WTC11 (cell line): ENCODE measurements around the gene MEGF11. TPM values are rescaled to one million over a fixed set of nuclear protein-coding genes. Genes with fewer than 3 reads are reported as not detected.
"Not testable (repeated sequence)": the region's sequence is repeated elsewhere in the genome, so short reads cannot be mapped to it uniquely, and the experiment has no call there.

Experiments used
- ATAC-seq: fragments of 200-7000 bp; cut with Tn5 transposase; 2 replicates; pipeline ENCODE4 v1.10.0; 2021; ENCODE audit warnings: mild to moderate bottlenecking, moderate library complexity
- CTCF ChIA-PET: fragments of 300-600 bp; sonication (Branson Sonifier 250); formaldehyde crosslinking; loops from one replicate; lab custom pipeline; 2021; ENCODE audit warnings: antibody characterized with exemption; lab: Charles Lee
- POLR2A ChIA-PET: fragments of 350-600 bp; sonication (Branson Sonifier 250); formaldehyde crosslinking; loops from one replicate; lab custom pipeline; 2021; ENCODE audit warnings: antibody characterized with exemption; lab: Charles Lee
- DNase-seq: peaks from one replicate; pipeline ENCODE4 v3.0.0; 2021; ENCODE audit warnings: low spot score
- H3K27ac Mint-ChIP-seq: 2 replicates; pipeline ENCODE4 v1.8.0; 2021; ENCODE audit warnings: mixed read lengths
- H3K27me3 Mint-ChIP-seq: 2 replicates; pipeline ENCODE4 v1.8.0; 2021; ENCODE audit warnings: low read depth, mild to moderate bottlenecking, moderate library complexity, mixed read lengths
- H3K36me3 Mint-ChIP-seq: 2 replicates; pipeline ENCODE4 v1.8.0; 2021; ENCODE audit warnings: mixed read lengths
- H3K4me1 Mint-ChIP-seq: 2 replicates; pipeline ENCODE4 v1.8.0; 2022; ENCODE audit warnings: mixed read lengths
- H3K4me3 Mint-ChIP-seq: 2 replicates; pipeline ENCODE4 v1.8.0; 2021; ENCODE audit warnings: mild to moderate bottlenecking, moderate library complexity, mixed read lengths
- H3K9me3 Mint-ChIP-seq: 2 replicates; pipeline ENCODE4 v1.8.0; 2021; ENCODE audit warnings: mixed read lengths
- ATF3 ChIP-seq: sonication (generic); formaldehyde crosslinking; conservative IDR thresholded peaks from 2 replicates; pipeline ENCODE4 v1.8.1; 2022; ENCODE audit warnings: mild to moderate bottlenecking, missing genetic modification reagents
- ATF6 ChIP-seq: sonication (generic); formaldehyde crosslinking; IDR thresholded peaks from 2 replicates; pipeline ENCODE4 v1.8.1; 2023; ENCODE audit warnings: mild to moderate bottlenecking, missing genetic modification reagents
- E2F4 ChIP-seq: sonication (generic); formaldehyde crosslinking; IDR thresholded peaks from 2 replicates; pipeline ENCODE4 v1.8.1; 2022; ENCODE audit warnings: low read depth, mild to moderate bottlenecking, moderate library complexity, missing genetic modification reagents, borderline replicate concordance
- ESRRA ChIP-seq: sonication (generic); formaldehyde crosslinking; IDR thresholded peaks from 2 replicates; pipeline ENCODE4 v1.8.1; 2022; ENCODE audit warnings: mild to moderate bottlenecking, missing genetic modification reagents, borderline replicate concordance
- FOXK1 ChIP-seq: sonication (generic); formaldehyde crosslinking; IDR thresholded peaks from 2 replicates; pipeline ENCODE4 v1.8.0; 2022; ENCODE audit warnings: mild to moderate bottlenecking, moderate library complexity, missing genetic modification reagents
- NFYB ChIP-seq: sonication (generic); formaldehyde crosslinking; conservative IDR thresholded peaks from 2 replicates; pipeline ENCODE4 v1.8.0; 2022; ENCODE audit warnings: low read depth, missing genetic modification reagents
- PRDM15 ChIP-seq: sonication (generic); formaldehyde crosslinking; IDR thresholded peaks from 2 replicates; pipeline ENCODE4 v1.8.0; 2022; ENCODE audit warnings: missing genetic modification reagents
- RELA ChIP-seq: sonication (generic); formaldehyde crosslinking; IDR thresholded peaks from 2 replicates; pipeline ENCODE4 v1.8.1; 2022; ENCODE audit warnings: missing genetic modification reagents, mild to moderate bottlenecking, borderline replicate concordance
- SMAD3 ChIP-seq: sonication (generic); formaldehyde crosslinking; IDR thresholded peaks from 2 replicates; pipeline ENCODE4 v1.8.0; 2022; ENCODE audit warnings: missing genetic modification reagents, mild to moderate bottlenecking, borderline replicate concordance
- total RNA-seq: library from RNA; stranded (reverse); gene quantifications from 3 replicates; pipeline ENCODE4 v1.2.3, GENCODE V29; 2021

MEGF11 gene
- total RNA-seq, 1 experiment from 2014 or later, result 3.3 TPM

GRCh38 chr15:66269326-66270090, 16.0 kb upstream of the MEGF11 start:
- ATAC-seq, result peak; percentile 57; the same call in 1 of the 2 replicates
- no peaks in the 10 kb centered on the region for H3K27me3 Mint-ChIP-seq
- ChIA-PET CTCF (interaction anchor here (0.8 kb wide), 1 partner anchor 287 kb away, joined by 3 read pairs; no protein-coding TSS in a partner anchor), POLR2A (no interaction called here)
- peaks cover 11% of the 10 kb centered on the region for H3K4me1 Mint-ChIP-seq
- TF ChIP-seq ESRRA (CRISPR knock-in tag) (no peak), PRDM15 (CRISPR knock-in tag) (peak; percentile 54)
- no peak overlapping the region for H3K27ac Mint-ChIP-seq
- H3K9me3 Mint-ChIP-seq, result peaks cover 2% of the 10 kb centered on the region
- no peak for DNase-seq
- H3K36me3 Mint-ChIP-seq, result no peaks in the 10 kb centered on the region
- H3K4me3 Mint-ChIP-seq, result no peak overlapping the region

GRCh38 chr15:66264859-66265513, 11.4 kb upstream of the MEGF11 start:
- ATAC-seq, result peak; percentile 36; the same call in 1 of the 2 replicates
- POLR2A ChIA-PET, result no interaction called here
- H3K36me3 Mint-ChIP-seq, result peaks cover 13% of the 10 kb centered on the region
- H3K27me3 Mint-ChIP-seq, result peaks cover 10% of the 10 kb centered on the region
- no peak for TF ChIP-seq RELA (CRISPR knock-in tag)
- no peak for TF ChIP-seq NFYB
- TF ChIP-seq, all 79 proteins: peak for 0
- peaks cover 9% of the 10 kb centered on the region for H3K4me1 Mint-ChIP-seq
- DNase-seq, result no peak
- CTCF ChIA-PET, result interaction anchor here (0.6 to 1.8 kb wide), 2 partner anchors 13 to 31 kb away, joined by 3 to 4 read pairs; no protein-coding TSS in a partner anchor
- H3K27ac Mint-ChIP-seq, result no peak overlapping the region
- peaks cover 20% of the 10 kb centered on the region for H3K9me3 Mint-ChIP-seq
- H3K4me3 Mint-ChIP-seq, result no peak overlapping the region

- DNase-seq, ATAC-seq, H3K27ac Mint-ChIP-seq, POLR2A ChIA-PET, H3K4me3 Mint-ChIP-seq, H3K4me1 Mint-ChIP-seq, CTCF ChIA-PET: not testable (repeated sequence)
- H3K36me3 Mint-ChIP-seq, result peaks cover 13% of the 10 kb centered on the region
- peaks cover 20% of the 10 kb centered on the region for H3K9me3 Mint-ChIP-seq
- H3K27me3 Mint-ChIP-seq, result peaks cover 16% of the 10 kb centered on the region
These were observed 9.3 kb upstream of the MEGF11 start for GRCh38 chr15:66262837-66263236.

GRCh38 chr15:66261056-66261455, 7.5 kb upstream of the MEGF11 start:
- TF ChIP-seq ATF6 (CRISPR knock-in tag) (no peak), SMAD3 (CRISPR knock-in tag) (no peak), ATF3 (no peak), E2F4 (CRISPR knock-in tag) (no peak), FOXK1 (CRISPR knock-in tag) (no peak)
- CTCF ChIA-PET, result interaction anchor here (1.0 kb wide), 1 partner anchor 10 kb away, joined by 4 read pairs; no protein-coding TSS in a partner anchor
- no peak for ATAC-seq

More at GRCh38 chr15:66261056-66261455, 7.5 kb upstream of the MEGF11 start:
- Mint-ChIP-seq H3K4me1 (no peaks in the 10 kb centered on the region), H3K36me3 (peaks cover 13% of the 10 kb centered on the region), H3K27ac (no peak overlapping the region), H3K9me3 (peaks cover 20% of the 10 kb centered on the region), H3K4me3 (no peak overlapping the region), H3K27me3 (peaks cover 34% of the 10 kb centered on the region)
- POLR2A ChIA-PET, result no interaction called here
- no peak for DNase-seq
